ENCODE measurements around the gene IRF1. TPM values are rescaled to one million over a fixed set of nuclear protein-coding genes. Genes with fewer than 3 reads are reported as not detected.
"Not testable (repeated sequence)": the region's sequence is repeated elsewhere in the genome, so short reads cannot be mapped to it uniquely, and the experiment has no call there.

The IRF1 gene
- total RNA-seq, 4 donors from 2014 or later: 5.5 to 20.6 (median 8.4) TPM

DNA sequence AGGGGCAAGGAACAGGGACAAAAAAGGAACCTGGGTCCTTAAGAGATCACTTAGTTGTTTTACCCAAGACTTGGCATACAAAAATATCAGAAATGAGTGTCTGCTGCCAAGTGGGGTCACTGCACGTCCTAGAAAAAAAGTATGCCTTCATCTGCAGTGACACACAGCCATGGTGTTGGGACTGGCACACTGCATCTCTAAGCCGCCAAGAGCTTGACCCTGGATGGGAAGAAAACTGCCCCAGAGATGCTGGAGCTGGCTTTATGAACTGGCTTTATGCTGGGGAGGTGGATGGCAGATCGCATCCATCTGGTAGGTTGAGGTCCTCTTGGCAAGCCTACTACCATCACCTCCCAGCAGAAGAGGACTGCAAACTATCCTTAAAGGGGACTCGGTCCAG, 51.7 kb downstream of the IRF1 start:
- no peak overlapping the region for H3K4me3 ChIP-seq
- ATAC-seq: peak; percentile 30 to 65
- H3K4me1 ChIP-seq: peaks cover 63 to 67% of the 10 kb centered on the region in 2 donors

DNA sequence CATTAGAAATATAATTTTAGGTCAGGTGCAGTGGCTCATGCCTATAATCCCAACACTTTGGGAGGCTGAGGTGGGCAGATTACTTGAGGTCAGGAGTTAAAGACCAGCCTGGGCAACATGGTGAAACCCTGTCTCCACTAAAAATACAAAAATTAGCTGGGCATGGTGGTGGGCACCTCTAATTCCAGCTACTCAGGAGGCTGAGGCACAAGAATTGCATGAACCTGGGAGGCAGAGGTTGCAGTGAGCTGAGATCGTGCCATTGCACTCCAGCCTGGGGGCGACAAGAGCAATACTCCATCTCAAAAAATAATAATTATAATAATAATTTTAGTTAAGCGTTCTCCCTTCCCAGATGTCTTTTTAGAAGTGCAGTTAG, 52.3 kb downstream of the IRF1 start:
- intact Hi-C loops (cut with DNase I; ENCODE audit: low total_unique reads): not testable (repeated sequence)
- H3K4me1 ChIP-seq: peaks cover 68 to 70% of the 10 kb centered on the region in 2 donors

More for the DNA sequence above, 51.7 kb downstream of the IRF1 start:
- Histone ChIP-seq H3K36me3 (no peaks in the 10 kb centered on the region), H3K27ac (peak overlapping the region; percentile 56 to 99 (median 60)), H3K9me3 (no peaks in the 10 kb centered on the region), H3K27me3 (no peaks in the 10 kb centered on the region)
- in situ Hi-C loops (cut with MboI; ENCODE audit: low sequenced_read_pairs in 4 of 4): no loop called here
- peak in 1 of 2 donors; percentile 64 for DNase-seq
- intact Hi-C loops (cut with DNase I; ENCODE audit: low total_unique reads): no loop called here
- no peak for TF ChIP-seq POLR2A (IDR thresholded peaks at IDR 0.05)
- TF ChIP-seq, protein P1, sequence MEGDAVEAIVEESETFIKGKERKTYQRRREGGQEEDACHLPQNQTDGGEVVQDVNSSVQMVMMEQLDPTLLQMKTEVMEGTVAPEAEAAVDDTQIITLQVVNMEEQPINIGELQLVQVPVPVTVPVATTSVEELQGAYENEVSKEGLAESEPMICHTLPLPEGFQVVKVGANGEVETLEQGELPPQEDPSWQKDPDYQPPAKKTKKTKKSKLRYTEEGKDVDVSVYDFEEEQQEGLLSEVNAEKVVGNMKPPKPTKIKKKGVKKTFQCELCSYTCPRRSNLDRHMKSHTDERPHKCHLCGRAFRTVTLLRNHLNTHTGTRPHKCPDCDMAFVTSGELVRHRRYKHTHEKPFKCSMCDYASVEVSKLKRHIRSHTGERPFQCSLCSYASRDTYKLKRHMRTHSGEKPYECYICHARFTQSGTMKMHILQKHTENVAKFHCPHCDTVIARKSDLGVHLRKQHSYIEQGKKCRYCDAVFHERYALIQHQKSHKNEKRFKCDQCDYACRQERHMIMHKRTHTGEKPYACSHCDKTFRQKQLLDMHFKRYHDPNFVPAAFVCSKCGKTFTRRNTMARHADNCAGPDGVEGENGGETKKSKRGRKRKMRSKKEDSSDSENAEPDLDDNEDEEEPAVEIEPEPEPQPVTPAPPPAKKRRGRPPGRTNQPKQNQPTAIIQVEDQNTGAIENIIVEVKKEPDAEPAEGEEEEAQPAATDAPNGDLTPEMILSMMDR (IDR thresholded peaks at IDR 0.05 in 4 of 5, conservative IDR thresholded peaks at IDR 0.05 in 1 of 5): peak in 1 of 5 experiments; percentile 6

DNA sequence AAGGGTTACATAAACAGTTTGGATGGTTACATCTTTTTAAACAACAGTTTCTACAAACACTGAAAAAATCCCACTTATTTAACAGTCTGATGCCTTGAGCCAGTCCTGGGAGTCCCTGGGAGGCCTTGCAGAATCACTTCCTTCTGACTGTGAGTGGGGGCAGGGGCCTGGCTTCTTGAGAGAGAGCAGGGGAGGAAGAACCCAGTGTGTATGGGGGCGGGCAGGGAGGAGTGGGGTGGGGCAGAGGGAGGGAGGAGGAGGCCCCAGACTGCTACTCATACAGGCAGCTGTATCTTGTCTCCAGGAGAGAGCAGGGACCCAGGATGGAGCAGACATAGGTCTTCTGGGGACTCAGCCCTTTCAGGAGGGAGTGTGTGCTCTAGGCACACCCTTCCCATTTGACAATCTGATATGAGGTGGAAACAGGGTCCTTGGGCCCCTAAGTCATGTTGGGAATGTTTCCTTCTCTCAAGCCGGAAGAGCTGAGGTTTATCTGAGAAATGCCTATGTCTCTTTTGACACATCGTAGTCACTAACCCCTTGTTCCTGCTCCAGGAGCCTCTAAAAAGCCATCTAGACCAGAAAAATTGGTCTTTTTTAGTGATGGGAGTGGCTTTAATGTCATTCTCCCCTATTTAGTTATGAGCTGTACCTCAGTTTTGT, 52.8 kb downstream of the IRF1 start:
- in situ Hi-C loops (cut with MboI; ENCODE audit: low sequenced_read_pairs in 4 of 4): no loop called here
- H3K27me3 ChIP-seq: no peaks in the 10 kb centered on the region
- TF ChIP-seq, protein P1 (IDR thresholded peaks at IDR 0.05 in 4 of 5, conservative IDR thresholded peaks at IDR 0.05 in 1 of 5): no peak
- TF ChIP-seq POLR2A (IDR thresholded peaks at IDR 0.05): no peak
- no peaks in the 10 kb centered on the region for H3K36me3 ChIP-seq
- H3K4me3 ChIP-seq: no peak overlapping the region
- H3K4me1 ChIP-seq: peaks cover 73 to 75% of the 10 kb centered on the region in 2 donors
- intact Hi-C loops (cut with DNase I; ENCODE audit: low total_unique reads): no loop called here
- peak overlapping the region; percentile 40 to 99 (median 60) for H3K27ac ChIP-seq
- DNase-seq (peak; percentile 48 to 71), ATAC-seq (no peak)
- no peaks in the 10 kb centered on the region for H3K9me3 ChIP-seq

More for the DNA sequence above, 52.3 kb downstream of the IRF1 start:
- DNase-seq; H3K27me3 ChIP-seq; in situ Hi-C loops (cut with MboI; ENCODE audit: low sequenced_read_pairs in 4 of 4); H3K4me3 ChIP-seq; ATAC-seq; H3K9me3 ChIP-seq; H3K36me3 ChIP-seq: not testable (repeated sequence)
- H3K27ac ChIP-seq: peak overlapping the region; percentile 55 to 99 (median 60)

DNA sequence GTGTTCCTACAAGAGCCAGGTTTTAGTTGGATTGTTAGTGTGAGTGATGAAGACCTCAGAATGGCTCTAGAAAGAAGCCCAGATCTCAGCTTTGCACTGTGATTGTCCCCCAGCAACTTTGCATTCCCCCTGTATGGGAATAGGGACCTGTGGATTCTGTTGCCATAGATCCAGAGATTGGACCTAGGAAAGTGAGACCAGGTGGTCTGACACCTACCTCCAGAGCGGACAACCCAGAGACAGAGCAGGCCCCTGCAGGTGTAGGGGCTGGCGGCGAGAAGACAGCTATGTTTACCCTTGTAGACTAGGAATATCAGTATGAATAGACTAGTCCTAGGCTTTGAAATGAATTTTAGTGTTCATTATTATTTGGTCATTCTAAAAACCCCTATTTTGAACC, 53.6 kb downstream of the IRF1 start:
- no peak for TF ChIP-seq POLR2A (IDR thresholded peaks at IDR 0.05)
- TF ChIP-seq, protein P1 (IDR thresholded peaks at IDR 0.05 in 4 of 5, conservative IDR thresholded peaks at IDR 0.05 in 1 of 5): no peak
- H3K4me1 ChIP-seq: peaks cover 80 to 82% of the 10 kb centered on the region in 2 donors
- no peak overlapping the region for H3K4me3 ChIP-seq
- in situ Hi-C loops (cut with MboI; ENCODE audit: low sequenced_read_pairs in 4 of 4) (no loop called here), intact Hi-C loops (cut with DNase I; ENCODE audit: low total_unique reads) (no loop called here)
- DNase-seq (no peak), ATAC-seq (no peak)
- no peaks in the 10 kb centered on the region for H3K9me3 ChIP-seq
- no peaks in the 10 kb centered on the region for H3K27me3 ChIP-seq
- H3K27ac ChIP-seq: peak overlapping the region; percentile 14 to 99 (median 48)
- H3K36me3 ChIP-seq: no peaks in the 10 kb centered on the region

DNA sequence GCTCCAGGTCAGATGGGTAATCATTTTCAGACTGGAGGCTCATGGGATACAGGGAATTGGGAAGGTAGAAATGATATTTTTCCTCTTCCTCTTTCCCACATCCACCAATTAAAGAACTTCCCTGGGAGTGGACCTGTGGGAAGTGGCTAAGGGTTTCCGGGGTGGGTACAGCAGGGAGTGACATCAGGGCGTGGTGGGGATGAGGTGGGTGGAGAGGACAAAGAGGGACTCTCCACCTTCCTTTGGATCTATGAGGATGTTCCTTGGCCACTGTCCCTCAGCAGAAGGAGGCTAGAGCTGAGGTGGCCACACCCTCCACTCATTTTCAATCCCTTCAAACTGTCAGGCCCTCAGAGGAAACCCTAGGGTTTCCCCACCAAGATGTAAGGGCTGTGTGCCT, 54.7 kb downstream of the IRF1 start:
- Histone ChIP-seq H3K27me3 (no peaks in the 10 kb centered on the region), H3K4me1 (peaks cover 80 to 89% of the 10 kb centered on the region in 2 donors), H3K9me3 (no peaks in the 10 kb centered on the region), H3K36me3 (no peaks in the 10 kb centered on the region), H3K4me3 (no peak overlapping the region), H3K27ac (peak overlapping the region in 1 of 4 donors; percentile 99)
- no peak for DNase-seq
- in situ Hi-C loops (cut with MboI; ENCODE audit: low sequenced_read_pairs in 4 of 4): no loop called here
- no peak for ATAC-seq
- TF ChIP-seq POLR2A (IDR thresholded peaks at IDR 0.05): no peak
- TF ChIP-seq, protein P1 (IDR thresholded peaks at IDR 0.05 in 4 of 5, conservative IDR thresholded peaks at IDR 0.05 in 1 of 5): no peak
- intact Hi-C loops (cut with DNase I; ENCODE audit: low total_unique reads): no loop called here

Data from gastrocnemius medialis (tissue), 4 donors.